AG04449 (cell line): ENCODE results near the gene ESR1.
"Not testable (repeated sequence)": the region's sequence is repeated elsewhere in the genome, so short reads cannot be mapped to it uniquely, and the experiment has no call there.

Experiments used
- CTCF ChIA-PET: fragments of 350-600 bp; formaldehyde crosslinking; extraction: SDS; loops from one replicate; lab custom pipeline; 2021; ENCODE audit warnings: antibody characterized with exemption; lab: Yijun Ruan, JAX
- POLR2A ChIA-PET: fragments of 400-600, 350-600 bp; formaldehyde crosslinking; extraction: SDS; loops from one replicate; lab custom pipeline; 2020; ENCODE audit warnings: antibody characterized with exemption, inconsistent platforms; lab: Yijun Ruan, JAX
- DNase-seq: peaks from one replicate; pipeline ENCODE4 v3.0.0-alpha.2; 2010; ENCODE audit warnings: low read depth, low spot score
- H3K4me3 ChIP-seq: 2 replicates; pipeline ENCODE4 v1.5.1; 2011; ENCODE audit warnings: low read depth, mild to moderate bottlenecking, control low read depth, low read length
- TF ChIP-seq, protein P1 (sequence below): IDR thresholded peaks from one replicate; pipeline ENCODE4 v1.5.1; 2011; ENCODE audit warnings: mild to moderate bottlenecking, moderate library complexity, low read length, control low read depth, inconsistent platforms; ENCODE audit not compliant: insufficient read depth; ENCODE audit errors: missing control alignments

ESR1 gene

DNA sequence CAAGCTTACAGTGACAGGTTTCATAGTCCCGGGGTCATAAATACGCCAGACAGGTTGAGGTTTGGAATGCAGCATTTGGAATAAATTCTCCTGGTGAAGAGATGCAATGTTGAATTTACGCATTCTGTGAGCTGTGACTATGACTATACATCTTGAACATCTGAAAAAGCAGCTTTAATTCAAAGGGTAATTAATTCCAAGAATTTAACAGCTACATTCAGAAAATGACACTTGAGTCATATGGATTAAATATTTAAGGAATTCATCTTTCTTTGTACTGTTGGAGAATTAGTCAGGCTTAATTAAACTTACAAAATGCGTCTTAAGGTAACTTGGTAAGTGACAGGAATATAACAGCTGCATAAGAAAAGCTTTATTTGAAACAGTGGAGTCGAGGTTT is 74.7 kb downstream of the ESR1 start:
- TF ChIP-seq, protein P1, sequence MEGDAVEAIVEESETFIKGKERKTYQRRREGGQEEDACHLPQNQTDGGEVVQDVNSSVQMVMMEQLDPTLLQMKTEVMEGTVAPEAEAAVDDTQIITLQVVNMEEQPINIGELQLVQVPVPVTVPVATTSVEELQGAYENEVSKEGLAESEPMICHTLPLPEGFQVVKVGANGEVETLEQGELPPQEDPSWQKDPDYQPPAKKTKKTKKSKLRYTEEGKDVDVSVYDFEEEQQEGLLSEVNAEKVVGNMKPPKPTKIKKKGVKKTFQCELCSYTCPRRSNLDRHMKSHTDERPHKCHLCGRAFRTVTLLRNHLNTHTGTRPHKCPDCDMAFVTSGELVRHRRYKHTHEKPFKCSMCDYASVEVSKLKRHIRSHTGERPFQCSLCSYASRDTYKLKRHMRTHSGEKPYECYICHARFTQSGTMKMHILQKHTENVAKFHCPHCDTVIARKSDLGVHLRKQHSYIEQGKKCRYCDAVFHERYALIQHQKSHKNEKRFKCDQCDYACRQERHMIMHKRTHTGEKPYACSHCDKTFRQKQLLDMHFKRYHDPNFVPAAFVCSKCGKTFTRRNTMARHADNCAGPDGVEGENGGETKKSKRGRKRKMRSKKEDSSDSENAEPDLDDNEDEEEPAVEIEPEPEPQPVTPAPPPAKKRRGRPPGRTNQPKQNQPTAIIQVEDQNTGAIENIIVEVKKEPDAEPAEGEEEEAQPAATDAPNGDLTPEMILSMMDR = no peak
- ChIA-PET POLR2A (no interaction called here), CTCF (interaction anchor here (1.4 kb wide), 1 partner anchor 16 kb away, joined by 3 read pairs; no protein-coding TSS in a partner anchor)
- no peak overlapping the region for H3K4me3 ChIP-seq
- DNase-seq = no peak

DNA sequence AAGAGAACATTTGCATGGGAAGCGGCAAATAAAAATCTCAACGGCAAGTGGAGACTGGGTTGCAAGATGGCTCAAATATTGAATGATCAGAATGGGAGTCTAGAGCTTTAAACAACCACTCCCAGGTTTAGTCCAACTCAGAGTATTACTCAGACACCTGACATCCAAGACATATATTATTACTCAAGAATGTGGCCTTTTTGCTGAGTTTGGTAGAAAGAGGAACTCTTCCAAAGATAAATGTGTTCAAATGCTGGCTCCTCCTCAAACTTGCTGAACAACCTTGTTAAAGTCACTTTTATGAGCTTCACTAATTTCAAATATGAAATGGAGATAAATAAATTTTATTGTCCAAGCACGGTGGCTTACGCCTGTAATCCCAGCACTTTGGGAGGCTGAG is 77.8 kb downstream of the ESR1 start:
- POLR2A ChIA-PET = no interaction called here
- TF ChIP-seq, protein P1 = no peak
- H3K4me3 ChIP-seq = no peak overlapping the region
- no peak for DNase-seq
- CTCF ChIA-PET = no interaction called here

DNA sequence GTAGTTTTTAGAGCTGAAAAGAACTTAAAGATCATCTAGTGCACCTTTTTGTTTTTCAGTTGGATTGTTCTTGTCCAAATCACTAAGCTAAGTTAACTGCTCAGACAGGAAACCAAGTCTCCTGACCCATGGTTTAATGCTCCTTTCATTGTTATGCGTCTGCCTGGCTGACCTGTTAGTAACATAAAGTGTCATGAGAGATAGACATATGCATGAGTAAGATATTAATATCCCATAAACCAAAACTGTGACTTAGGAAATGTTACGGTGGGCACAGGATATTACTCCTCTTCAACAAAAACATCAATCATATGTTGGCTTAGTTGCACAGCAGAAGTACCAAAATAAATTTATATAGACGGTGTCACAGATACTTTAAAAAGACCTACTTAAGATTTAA is 84.0 kb downstream of the ESR1 start:
- TF ChIP-seq, protein P1 = no peak
- no peak for DNase-seq
- ChIA-PET CTCF (no interaction called here), POLR2A (no interaction called here)
- no peak overlapping the region for H3K4me3 ChIP-seq

DNA sequence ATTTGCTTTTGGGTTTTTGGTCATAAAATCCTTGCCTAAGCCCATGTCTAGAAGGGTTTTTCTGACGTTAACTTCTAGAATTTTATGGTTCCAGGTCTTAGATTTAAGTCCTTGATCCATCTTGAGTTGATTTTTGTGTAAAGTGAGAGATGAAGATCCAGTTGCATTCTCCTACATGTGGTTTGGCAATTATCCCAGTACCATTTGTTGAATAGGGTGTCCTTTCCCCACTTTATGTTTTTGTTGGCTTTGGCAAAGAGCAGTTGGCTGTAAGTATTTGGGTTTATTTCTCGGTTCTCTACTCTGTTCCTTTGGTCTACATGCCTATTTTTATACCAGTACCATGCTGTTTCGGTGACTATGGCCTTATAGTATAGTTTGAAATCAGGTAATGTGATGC is 86.9 kb downstream of the ESR1 start:
- DNase-seq, H3K4me3 ChIP-seq, POLR2A ChIA-PET, CTCF ChIA-PET: not testable (repeated sequence)

DNA sequence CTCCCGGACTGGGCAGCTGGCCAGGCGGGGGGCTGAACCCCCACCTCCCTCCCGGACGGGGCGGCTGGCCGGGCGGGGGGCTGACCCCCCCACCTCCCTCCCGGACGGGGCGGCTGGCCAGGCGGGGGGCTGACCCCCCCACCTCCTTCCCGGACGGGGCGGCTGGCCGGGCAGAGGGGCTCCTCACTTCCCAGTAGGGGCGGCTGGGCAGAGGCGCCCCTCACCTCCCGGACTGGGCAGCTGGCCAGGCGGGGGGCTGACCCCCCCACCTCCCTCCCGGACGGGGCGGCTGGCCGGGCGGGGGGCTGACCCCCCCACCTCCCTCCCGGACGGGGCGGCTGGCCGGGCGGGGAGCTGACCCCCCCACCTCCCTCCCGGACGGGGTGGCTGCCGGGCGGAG is 91.7 kb downstream of the ESR1 start:
- DNase-seq, POLR2A ChIA-PET, CTCF ChIA-PET, H3K4me3 ChIP-seq: not testable (repeated sequence)

DNA sequence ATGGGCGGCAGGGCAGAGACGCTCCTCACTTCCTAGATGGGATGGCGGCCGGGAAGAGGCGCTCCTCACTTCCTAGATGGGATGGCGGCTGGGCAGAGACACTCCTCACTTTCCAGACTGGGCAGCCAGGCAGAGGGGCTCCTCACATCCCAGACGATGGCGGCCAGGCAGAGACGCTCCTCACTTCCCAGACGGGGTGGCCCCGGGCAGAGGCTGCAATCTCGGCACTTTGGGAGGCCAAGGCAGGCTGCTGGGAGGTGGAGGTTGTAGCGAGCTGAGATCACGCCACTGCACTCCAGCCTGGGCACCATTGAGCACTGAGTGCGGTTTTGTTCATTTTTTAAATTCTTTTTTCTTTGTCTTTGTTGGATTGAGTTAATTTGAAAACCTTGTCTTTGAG is 92.3 kb downstream of the ESR1 start:
- CTCF ChIA-PET, POLR2A ChIA-PET, DNase-seq, H3K4me3 ChIP-seq: not testable (repeated sequence)

DNA sequence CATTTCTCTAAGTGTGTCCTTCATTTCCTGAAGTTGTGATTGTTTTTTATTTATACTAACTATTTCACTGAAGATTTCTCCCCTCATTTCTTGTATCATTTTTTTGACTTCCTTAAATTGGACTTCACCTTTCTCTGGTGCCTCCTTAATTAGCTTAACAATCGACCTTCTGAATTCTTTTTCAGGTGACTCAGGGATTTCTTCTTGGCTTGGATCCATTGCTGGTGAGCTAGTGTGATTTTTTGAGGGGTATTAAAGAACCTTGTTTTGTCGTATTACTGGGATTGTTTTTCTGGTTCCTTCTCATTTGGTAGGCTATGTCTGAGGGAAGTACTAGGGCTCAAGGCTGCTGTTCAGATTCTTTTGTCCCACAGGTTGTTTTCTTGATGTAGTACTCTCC is 92.8 kb downstream of the ESR1 start:
- H3K4me3 ChIP-seq = no peak overlapping the region
- ChIA-PET CTCF (no interaction called here), POLR2A (no interaction called here)
- DNase-seq = no peak
- TF ChIP-seq, protein P1 = no peak

DNA sequence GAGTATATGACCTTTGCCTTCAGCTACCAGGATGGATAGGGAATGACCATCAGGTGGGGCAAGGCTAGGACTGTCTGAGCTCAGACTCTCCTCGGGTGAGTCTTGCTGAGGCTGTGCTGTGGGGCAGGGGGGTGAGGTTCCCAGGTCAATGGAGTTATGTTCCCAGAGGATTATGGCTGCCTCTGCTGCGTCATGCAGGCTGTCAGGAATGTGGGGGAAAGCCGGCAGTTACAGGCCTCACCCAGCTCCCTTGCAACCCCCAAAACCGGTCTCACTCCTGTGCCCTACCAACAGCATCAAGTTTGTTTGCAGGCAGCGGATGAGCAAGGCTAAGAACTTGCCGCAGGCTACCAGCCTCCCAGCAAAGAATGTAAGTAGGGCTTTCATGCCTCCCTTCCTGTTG is 93.5 kb downstream of the ESR1 start:
- DNase-seq = no peak
- ChIA-PET POLR2A (no interaction called here), CTCF (no interaction called here)
- TF ChIP-seq, protein P1 = no peak
- no peak overlapping the region for H3K4me3 ChIP-seq
